ENCODE data around the gene NFKB1. TPM values are rescaled to one million over a fixed set of nuclear protein-coding genes. Genes with fewer than 3 reads are reported as not detected.
A peak's percentile ranks its signal among the peaks of the same experiment; 100 is the strongest.

Gene NFKB1, protein sequence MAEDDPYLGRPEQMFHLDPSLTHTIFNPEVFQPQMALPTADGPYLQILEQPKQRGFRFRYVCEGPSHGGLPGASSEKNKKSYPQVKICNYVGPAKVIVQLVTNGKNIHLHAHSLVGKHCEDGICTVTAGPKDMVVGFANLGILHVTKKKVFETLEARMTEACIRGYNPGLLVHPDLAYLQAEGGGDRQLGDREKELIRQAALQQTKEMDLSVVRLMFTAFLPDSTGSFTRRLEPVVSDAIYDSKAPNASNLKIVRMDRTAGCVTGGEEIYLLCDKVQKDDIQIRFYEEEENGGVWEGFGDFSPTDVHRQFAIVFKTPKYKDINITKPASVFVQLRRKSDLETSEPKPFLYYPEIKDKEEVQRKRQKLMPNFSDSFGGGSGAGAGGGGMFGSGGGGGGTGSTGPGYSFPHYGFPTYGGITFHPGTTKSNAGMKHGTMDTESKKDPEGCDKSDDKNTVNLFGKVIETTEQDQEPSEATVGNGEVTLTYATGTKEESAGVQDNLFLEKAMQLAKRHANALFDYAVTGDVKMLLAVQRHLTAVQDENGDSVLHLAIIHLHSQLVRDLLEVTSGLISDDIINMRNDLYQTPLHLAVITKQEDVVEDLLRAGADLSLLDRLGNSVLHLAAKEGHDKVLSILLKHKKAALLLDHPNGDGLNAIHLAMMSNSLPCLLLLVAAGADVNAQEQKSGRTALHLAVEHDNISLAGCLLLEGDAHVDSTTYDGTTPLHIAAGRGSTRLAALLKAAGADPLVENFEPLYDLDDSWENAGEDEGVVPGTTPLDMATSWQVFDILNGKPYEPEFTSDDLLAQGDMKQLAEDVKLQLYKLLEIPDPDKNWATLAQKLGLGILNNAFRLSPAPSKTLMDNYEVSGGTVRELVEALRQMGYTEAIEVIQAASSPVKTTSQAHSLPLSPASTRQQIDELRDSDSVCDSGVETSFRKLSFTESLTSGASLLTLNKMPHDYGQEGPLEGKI
- total RNA-seq = 100 to 1,000 TPM; 315 to 381 (median 331) TPM

DNA sequence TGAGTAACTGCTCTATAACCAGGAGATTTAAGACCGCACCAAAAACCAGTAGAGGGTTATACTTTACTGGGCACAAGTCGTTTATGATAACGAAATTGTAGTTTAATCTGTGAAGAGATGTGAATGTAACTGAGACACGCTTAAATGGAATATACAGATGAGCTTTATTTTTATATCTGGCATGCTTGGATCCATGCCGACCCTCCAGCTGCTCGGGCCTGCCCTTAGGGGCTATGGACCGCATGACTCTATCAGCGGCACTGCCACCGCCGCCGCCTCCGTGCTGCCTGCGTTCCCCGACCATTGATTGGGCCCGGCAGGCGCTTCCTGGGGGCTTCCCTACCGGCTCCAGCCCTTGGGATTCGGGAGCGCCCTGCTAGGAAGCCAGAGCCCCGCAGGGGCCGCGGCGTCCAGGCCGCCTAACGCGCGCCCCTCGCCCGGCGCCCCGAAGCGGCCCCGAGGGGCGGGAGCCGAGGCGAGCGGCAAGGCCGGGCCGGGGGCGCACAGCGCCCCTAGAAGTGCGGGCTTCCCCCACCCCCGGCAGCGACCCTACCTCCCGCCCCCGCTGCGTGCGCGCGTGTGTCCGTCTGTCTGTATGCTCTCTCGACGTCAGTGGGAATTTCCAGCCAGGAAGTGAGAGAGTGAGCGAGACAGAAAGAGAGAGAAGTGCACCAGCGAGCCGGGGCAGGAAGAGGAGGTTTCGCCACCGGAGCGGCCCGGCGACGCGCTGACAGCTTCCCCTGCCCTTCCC, at the start of gene NFKB1:
NFKB1 (plus strand) TSS at position 664 of the 751 bp plus-strand sequence. CDS start 24,160 bp downstream, outside the sequence.
- Mint-ChIP-seq H3K4me3 (peak within 1 kb of the TSS; percentile 94), H3K4me1 (ENCODE audit: low read depth) (peaks cover 26% of the 10 kb centered on the region), H3K27me3 (ENCODE audit: low read depth) (no peaks in the 10 kb centered on the region), H3K9me3 (no peaks in the 10 kb centered on the region), H3K36me3 (ENCODE audit: insufficient read depth) (peaks cover 24% of the 10 kb centered on the region)
- DNase-seq (peak; percentile 88), ATAC-seq (peak; percentile 81 to 82)

DNA sequence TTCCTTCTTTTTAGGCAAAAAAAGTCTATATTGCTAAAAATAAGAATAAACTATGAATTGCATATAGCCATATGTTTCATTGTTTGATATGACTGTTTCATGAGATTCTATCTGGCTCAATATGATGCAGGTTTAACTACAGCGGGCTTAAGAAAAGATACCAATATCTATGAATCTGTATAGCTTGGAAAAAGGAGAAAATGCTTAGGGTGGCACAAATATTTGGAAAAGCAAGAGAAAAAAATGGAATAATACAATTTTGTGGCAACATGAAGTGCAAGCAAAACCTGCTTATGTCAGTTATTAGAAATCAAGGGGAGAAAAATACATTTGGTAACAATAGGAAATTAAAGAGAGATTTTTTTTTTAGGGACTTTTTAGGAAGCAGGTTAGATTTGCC, 48.3 kb upstream of the NFKB1 start:
- Mint-ChIP-seq H3K9me3 (no peaks in the 10 kb centered on the region), H3K4me3 (no peak overlapping the region), H3K4me1 (ENCODE audit: low read depth) (peaks cover 15% of the 10 kb centered on the region), H3K27me3 (ENCODE audit: low read depth) (peaks cover 2% of the 10 kb centered on the region), H3K36me3 (ENCODE audit: insufficient read depth) (no peaks in the 10 kb centered on the region)
- ATAC-seq (no peak), DNase-seq (no peak)

DNA sequence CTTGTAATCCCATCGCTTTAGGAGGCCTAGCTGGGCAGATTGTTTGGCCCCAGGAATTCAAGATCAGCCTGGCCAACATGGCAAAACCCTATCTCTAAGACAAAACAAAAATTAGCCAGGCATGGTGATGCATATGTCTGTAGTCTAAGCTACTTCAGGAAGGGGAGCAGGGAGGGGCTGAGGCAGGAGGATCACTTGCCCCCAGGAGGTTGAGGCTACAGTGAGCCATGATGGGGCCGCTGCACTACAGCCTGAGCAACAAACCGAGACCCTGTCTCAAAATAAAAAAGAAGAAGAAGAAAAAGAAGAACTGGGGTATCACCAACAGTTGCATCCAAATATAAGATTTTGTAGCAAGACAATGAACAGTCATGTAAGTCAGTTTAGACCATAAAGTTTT, 47.3 kb upstream of the NFKB1 start:
- Mint-ChIP-seq H3K4me3 (no peak overlapping the region), H3K36me3 (ENCODE audit: insufficient read depth) (no peaks in the 10 kb centered on the region), H3K4me1 (ENCODE audit: low read depth) (peaks cover 15% of the 10 kb centered on the region), H3K27me3 (ENCODE audit: low read depth) (peaks cover 2% of the 10 kb centered on the region), H3K9me3 (no peaks in the 10 kb centered on the region)
- ATAC-seq (no peak), DNase-seq (no peak)

DNA sequence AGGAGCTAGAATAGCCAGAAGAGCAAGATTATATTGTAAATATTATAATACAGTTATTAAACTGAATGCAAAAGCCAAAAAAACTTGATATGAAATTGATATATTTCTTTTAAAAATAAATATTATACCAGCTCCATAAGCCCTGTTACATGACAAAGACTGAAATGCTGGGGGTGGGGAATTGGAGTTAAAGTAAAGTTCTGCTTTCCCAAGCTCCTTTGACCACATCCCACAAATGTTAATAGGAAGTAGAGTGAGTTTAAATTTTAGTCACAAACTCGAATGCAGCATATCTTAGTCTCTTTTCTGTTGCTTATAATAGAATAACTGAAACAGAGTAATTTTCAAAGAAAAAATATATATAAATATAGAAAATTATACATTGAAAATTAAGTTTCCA, 46.9 kb upstream of the NFKB1 start:
- Mint-ChIP-seq H3K4me1 (ENCODE audit: low read depth) (peaks cover 15% of the 10 kb centered on the region), H3K36me3 (ENCODE audit: insufficient read depth) (no peaks in the 10 kb centered on the region), H3K9me3 (no peaks in the 10 kb centered on the region), H3K4me3 (no peak overlapping the region), H3K27me3 (ENCODE audit: low read depth) (peaks cover 2% of the 10 kb centered on the region)
- DNase-seq (no peak), ATAC-seq (no peak)

DNA sequence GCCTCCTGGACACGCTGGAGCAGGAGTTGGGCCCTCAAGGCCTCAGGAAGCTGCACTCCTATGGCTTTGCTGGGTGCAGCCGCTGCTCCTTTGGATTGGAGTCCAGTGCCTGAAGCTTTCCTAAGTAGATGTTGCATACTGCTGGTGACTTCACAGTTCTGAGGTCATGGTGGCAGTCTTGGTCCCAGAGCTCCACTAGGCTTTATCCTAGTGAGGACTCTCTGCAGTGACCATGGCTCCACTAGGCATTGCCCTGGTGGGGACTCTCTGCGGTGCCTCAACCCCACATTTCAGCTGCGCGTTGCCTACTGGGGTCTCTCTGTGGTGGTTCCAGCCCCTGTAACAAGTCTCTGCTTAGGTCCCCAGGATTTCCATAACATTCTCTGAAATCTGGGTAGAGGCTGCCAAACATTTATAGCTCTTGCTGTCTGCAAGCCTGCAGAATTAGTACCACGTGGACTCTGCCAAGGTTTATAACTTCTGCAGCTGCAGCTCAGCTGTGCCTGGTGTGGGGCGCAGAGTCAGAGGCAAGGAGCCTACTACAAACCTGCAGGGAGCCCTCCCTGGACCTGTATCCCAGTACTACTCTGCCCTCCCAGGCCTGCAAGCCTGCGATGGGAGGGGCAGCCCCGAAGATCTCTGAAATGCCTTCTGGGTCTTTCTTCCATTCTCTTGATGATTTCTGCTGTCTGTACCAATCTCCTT, 46.0 kb upstream of the NFKB1 start:
- Mint-ChIP-seq H3K36me3 (ENCODE audit: insufficient read depth) (no peaks in the 10 kb centered on the region), H3K4me3 (no peak overlapping the region), H3K9me3 (no peaks in the 10 kb centered on the region), H3K4me1 (ENCODE audit: low read depth) (peaks cover 11% of the 10 kb centered on the region), H3K27me3 (ENCODE audit: low read depth) (peaks cover 4% of the 10 kb centered on the region)
- ATAC-seq = no peak
- DNase-seq = no peak

DNA sequence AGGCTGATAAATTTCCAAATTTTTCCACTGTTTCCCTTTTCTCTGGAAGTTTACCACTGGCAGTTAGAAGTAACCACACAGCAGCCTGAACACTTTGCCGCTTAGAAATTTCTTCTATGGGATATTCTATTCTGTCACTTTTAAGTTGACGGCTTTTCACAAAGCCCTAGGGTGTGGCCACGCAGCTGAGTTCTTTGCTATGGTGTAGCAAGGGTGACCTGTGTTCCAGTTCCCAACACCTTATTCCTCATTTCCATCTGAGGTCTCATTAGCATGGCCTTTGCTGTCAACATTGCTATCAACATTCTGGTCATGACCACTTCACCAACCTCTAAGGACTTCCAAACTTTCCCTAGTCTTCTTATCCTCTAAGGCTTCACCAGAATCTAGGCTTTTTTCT, 45.4 kb upstream of the NFKB1 start:
- H3K27me3 Mint-ChIP-seq (ENCODE audit: low read depth) = peaks cover 4% of the 10 kb centered on the region
- H3K4me3 Mint-ChIP-seq = no peak overlapping the region
- no peaks in the 10 kb centered on the region for H3K9me3 Mint-ChIP-seq
- H3K36me3 Mint-ChIP-seq (ENCODE audit: insufficient read depth) = no peaks in the 10 kb centered on the region
- peaks cover 11% of the 10 kb centered on the region for H3K4me1 Mint-ChIP-seq (ENCODE audit: low read depth)
- ATAC-seq (no peak), DNase-seq (no peak)

DNA sequence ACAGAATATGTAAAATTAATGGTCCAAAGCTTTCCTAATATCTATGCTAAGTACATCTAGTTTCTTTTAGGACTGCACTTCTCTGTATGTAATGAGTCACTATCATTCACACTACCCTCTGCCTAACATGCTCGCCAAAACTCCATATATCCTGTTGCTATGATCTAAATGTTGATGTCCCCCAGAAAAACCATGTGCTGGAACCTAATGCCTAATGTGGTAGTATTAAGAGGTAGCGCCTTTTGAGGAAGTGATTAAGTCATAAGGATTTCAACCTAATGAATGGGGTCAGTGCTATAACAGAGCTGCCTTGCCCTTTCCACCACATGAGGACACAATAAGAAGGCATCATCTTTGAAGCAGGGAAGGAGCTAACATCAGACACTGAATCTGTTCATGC, 34.9 kb upstream of the NFKB1 start:
- DNase-seq (no peak), ATAC-seq (no peak)
- peaks cover 8% of the 10 kb centered on the region for H3K9me3 Mint-ChIP-seq
- H3K36me3 Mint-ChIP-seq (ENCODE audit: insufficient read depth) = no peaks in the 10 kb centered on the region
- H3K4me1 Mint-ChIP-seq (ENCODE audit: low read depth) = peaks cover 27% of the 10 kb centered on the region
- no peak overlapping the region for H3K4me3 Mint-ChIP-seq
- no peaks in the 10 kb centered on the region for H3K27me3 Mint-ChIP-seq (ENCODE audit: low read depth)

DNA sequence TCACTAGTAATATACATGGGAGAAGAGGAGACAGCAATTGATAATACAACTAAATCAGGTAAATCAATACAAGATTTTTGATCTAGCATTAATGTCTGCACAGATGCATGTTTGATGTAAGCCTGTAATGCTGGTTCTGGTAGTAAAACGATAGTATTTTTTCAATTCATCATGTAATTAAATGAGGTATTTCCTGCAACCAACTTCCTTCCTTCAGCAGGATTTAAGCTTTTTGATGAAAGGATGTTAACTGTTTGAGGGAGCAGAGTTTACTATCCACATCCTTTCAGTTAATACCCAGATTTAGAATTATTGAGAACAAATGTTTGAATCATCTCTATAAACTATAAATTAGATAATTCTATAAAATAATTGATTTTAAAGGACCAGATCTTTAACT, 31.4 kb upstream of the NFKB1 start:
- DNase-seq (no peak), ATAC-seq (no peak)
- Mint-ChIP-seq H3K4me1 (ENCODE audit: low read depth) (peaks cover 26% of the 10 kb centered on the region), H3K9me3 (no peaks in the 10 kb centered on the region), H3K27me3 (ENCODE audit: low read depth) (no peaks in the 10 kb centered on the region), H3K4me3 (peak overlapping the region; percentile 45), H3K36me3 (ENCODE audit: insufficient read depth) (no peaks in the 10 kb centered on the region)

DNA sequence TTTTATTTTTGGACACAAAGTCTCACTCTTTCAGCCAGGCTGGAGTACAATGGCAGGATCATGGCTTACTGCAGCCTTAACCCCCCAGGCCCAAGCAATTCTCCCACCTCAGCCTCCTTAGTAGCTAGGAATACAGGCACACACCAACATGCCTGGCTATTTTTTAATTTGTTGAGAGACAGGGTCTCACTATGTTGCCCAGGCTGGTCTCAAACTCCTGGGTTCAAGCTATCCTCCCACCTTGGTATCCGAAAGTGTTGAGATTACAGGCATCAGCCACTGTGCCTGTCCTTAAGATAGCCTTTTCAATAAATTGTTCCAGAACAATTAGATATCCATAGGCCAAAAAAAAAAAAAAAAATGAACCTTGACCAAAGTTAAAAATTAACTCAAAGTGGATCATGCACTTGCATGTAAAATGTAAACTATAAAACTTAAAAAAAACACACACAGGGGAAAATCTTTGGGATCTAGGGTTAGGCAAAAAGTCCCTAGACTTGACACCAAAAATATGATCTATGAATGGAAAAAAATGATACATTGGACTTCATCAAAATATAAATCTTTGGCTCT, 28.6 kb upstream of the NFKB1 start:
- Mint-ChIP-seq H3K4me3 (no peak overlapping the region), H3K4me1 (ENCODE audit: low read depth) (peaks cover 14% of the 10 kb centered on the region)

DNA sequence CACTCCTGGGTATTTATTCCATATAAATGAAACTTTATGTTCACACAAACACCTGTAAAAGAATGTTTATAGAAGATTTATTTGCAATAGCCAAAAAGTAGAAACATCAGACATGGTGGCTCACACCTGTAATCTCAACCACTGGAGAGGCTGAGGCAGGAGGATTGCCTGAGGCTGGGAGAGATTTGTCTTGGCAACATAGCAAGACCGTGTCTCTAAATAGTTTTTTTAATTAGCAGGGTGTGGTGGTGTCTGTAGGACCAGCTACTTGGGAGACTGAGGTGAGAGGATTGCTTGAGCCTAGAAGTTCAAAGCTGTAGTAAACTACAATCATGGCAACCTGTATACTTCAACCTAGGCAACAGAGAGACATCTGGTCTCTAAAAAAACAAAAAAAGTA, 27.7 kb upstream of the NFKB1 start:
- H3K36me3 Mint-ChIP-seq (ENCODE audit: insufficient read depth) = no peaks in the 10 kb centered on the region
- H3K27me3 Mint-ChIP-seq (ENCODE audit: low read depth) = no peaks in the 10 kb centered on the region
- H3K4me1 Mint-ChIP-seq (ENCODE audit: low read depth) = peaks cover 14% of the 10 kb centered on the region
- no peak overlapping the region for H3K4me3 Mint-ChIP-seq
- ATAC-seq = no peak
- peaks cover 15% of the 10 kb centered on the region for H3K9me3 Mint-ChIP-seq
- DNase-seq = no peak

More for the DNA sequence above, 28.6 kb upstream of the NFKB1 start:
- Mint-ChIP-seq H3K9me3 (peaks cover 13% of the 10 kb centered on the region), H3K27me3 (ENCODE audit: low read depth) (no peaks in the 10 kb centered on the region), H3K36me3 (ENCODE audit: insufficient read depth) (no peaks in the 10 kb centered on the region)
- no peak for ATAC-seq
- no peak for DNase-seq

DNA sequence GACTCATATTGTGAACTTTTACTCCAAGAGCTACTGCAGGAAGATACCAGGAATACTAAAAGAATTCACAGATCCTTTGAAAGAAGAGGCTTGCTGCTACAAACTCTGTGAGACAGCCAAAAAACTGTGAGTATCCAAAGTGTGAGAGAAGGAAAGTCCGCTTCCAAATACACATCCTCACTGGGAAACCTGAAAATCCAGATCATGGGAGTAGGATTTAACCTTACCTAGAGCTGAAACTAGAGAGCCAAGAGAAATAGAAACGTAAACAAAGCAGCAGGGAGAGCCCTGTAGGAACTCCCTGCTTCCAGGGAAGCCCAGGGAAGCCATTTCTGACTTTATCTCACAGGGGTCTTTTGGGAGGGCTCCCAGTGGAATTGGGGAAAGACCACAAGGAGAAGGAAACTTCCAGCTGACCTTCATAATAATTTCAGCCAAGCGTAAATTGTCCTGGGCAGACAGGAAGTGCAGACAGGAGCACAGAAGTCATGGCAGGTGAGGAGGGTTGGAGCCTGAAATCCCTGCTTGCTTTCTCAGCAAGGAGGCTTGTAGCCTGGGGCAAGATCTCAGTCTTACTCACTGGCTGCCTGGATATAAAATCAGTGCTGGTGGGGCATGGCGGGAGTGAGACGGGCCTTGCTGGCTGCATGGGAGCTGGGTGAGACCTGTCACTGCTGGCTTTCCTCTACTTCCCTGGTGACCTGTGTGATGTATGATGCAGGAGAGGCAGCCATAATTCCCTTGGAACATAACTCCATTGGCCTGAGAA, 26.2 kb upstream of the NFKB1 start:
- Mint-ChIP-seq H3K27me3 (ENCODE audit: low read depth) (no peaks in the 10 kb centered on the region), H3K4me3 (no peak overlapping the region), H3K9me3 (peaks cover 23% of the 10 kb centered on the region), H3K4me1 (ENCODE audit: low read depth) (peaks cover 7% of the 10 kb centered on the region), H3K36me3 (ENCODE audit: insufficient read depth) (peaks cover 6% of the 10 kb centered on the region)
- ATAC-seq (no peak), DNase-seq (no peak)

DNA sequence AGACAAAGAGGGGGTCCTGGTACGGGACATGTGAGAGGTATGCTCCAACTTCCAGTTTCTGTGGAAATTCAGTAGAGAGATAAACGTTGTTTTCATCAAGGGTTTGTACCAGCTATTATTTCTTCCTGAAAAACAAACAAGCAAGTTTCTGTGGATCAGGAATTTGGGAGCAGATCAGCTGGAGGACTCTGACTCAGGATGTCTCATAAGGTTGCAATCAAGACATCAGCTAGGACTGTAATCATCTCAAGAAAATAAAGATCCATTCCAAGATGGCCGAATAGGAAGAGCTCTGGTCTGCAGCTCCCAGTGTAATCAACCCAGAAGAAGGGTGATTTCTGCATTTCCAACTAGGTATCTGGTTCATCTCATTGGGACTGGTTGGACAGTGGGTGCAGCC, 23.5 kb upstream of the NFKB1 start:
- no peak for ATAC-seq

DNA sequence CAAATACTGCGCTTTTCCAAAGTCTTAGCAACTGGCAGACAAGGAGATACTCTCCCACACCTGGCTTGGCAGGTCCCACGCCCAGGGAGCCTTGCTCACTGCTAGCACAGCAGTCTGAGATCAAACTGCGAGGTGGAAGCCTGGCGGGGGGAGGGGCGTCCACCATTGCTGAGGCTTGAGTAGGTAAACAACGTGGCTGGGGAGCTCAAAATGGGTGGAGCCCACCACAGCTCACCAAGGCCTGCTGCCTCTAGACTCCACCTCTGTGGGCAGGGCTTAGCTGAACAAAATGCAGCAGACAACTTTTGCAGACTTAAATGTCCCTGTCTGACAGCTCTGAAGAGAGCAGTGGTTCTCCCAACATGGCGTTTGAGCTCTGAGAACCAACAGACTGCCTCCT, 23.0 kb upstream of the NFKB1 start:
- ATAC-seq (no peak), DNase-seq (no peak)
- Mint-ChIP-seq H3K9me3 (peaks cover 23% of the 10 kb centered on the region), H3K4me1 (ENCODE audit: low read depth) (peaks cover 2% of the 10 kb centered on the region), H3K36me3 (ENCODE audit: insufficient read depth) (peaks cover 6% of the 10 kb centered on the region), H3K27me3 (ENCODE audit: low read depth) (no peaks in the 10 kb centered on the region), H3K4me3 (no peak overlapping the region)

More for the DNA sequence above, 23.5 kb upstream of the NFKB1 start:
- peaks cover 2% of the 10 kb centered on the region for H3K4me1 Mint-ChIP-seq (ENCODE audit: low read depth)
- H3K4me3 Mint-ChIP-seq = no peak overlapping the region
- no peaks in the 10 kb centered on the region for H3K27me3 Mint-ChIP-seq (ENCODE audit: low read depth)
- no peak for DNase-seq
- peaks cover 6% of the 10 kb centered on the region for H3K36me3 Mint-ChIP-seq (ENCODE audit: insufficient read depth)
- peaks cover 23% of the 10 kb centered on the region for H3K9me3 Mint-ChIP-seq

Data from activated T-cell treated with anti-CD3 and anti-CD28 coated beads, Interleukin-2, amount 50 U/mL, for 4 hours (primary cell).